Measurements from ENCODE around the gene LGR6. TPM values are rescaled to one million over a fixed set of nuclear protein-coding genes. Genes with fewer than 3 reads are reported as not detected.

Gene LGR6
- polyA plus RNA-seq, 4 donors, result 0.71 to 1.4 (median 0.95) TPM

DNA sequence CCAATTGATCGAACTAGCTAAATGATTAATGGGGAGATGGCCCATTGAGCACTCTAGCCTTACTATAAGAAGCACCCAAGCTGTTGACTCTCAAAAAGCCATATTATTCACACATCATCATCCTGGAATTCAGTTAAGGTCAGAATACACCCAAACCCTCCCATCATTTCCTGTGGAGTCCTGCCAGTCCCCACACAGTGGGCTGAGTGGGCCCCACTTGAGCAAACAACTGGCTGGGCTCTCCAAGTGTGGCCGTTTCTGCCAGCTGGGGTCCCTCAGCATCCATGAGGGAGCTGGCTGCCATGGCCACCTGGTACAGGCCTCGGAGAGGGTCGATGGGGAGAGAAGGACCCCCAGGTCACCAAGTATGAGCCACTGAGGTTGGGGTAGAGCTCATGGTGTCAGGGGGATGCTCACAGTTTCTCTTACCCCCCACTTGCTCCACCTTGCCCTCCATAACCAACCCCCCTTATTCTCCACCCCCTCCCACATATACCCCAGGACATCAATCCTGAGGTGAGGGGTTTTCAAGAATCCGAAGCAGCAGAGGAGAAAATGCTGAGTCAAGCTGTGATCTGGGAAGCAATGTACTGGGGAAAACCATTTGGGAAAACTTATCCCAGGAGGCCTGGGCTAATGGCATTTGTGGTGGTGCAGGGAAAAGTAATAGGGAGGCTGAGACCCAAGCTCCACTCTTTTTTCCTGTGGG is 87.9 kb downstream of the LGR6 start:
- DNase-seq (ENCODE audit: low read depth in 4 of 4, low spot score in 2 of 4), result no peak

DNA sequence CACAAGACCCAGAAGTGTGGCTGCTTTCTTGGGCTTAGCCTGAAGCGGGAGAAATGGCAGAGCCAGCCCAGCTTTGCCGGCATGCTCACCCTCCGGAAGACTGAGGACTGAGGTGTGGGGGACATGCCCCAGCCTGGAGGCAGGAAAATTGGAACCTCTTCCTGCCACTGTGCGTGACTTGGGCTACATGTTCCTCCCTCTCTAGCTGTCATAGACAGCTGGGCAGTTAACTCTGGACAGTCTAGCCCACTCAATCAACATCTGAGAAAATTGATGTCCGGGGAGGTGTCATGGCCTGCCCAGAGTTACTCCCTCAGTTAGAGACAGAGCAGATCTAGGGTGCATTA is 88.4 kb downstream of the LGR6 start:
- no peak for DNase-seq (ENCODE audit: low read depth in 4 of 4, low spot score in 2 of 4)

DNA sequence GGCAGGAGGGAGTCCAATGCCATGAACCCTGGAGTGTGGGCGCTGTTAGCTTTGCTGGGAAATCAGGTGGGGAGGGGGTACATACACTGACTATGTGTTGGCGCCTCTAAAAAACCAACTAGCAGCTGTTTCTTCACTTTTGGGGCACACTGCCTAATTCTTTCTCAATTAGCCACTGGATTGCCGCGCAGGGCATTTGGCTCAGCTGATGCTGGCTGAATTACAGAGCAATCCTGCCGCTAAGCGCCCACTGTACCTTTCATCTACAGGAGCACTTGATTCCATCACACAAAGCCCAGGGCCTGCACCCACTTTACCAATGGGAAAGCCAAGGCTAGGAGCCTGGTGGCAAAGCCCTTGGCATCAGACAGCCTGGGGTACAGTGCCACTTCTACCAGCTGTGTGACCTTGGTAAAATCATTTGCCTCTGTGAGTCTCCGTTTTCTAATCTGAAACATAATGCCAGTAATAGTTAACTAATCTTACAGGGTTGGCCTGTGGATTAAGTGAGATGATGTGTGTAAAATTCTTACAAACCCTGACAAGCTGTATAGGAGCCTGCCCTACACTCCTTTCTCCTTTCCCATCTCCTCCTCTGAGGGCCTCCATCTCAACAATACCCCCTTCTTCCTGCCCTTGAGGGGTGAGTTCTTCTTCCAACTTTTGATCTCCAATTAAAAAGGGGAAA is 89.1 kb downstream of the LGR6 start:
- DNase-seq (ENCODE audit: low read depth in 4 of 4, low spot score in 2 of 4), result no peak

DNA sequence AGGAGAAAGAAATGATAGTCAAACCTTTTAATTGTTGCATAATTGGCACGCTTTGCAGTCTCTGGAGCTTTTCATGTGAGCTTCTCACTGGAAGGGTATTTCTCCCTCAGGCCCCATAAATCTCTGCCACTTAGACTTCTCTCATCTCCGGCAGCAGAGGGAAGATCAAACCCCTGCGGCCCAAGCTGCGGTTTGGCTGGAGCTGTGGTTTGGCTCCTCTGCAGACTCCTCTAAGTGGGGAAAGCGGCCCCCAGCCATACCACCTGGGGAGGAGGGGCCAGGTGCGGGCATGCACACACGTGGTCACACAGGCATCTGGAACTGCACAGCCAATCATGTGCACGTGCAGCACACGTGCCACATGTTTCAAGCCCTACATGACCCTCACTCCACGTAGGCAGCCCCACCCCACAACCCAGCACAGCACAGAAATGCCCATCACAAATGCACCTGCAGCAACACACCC is 89.8 kb downstream of the LGR6 start:
- peak in 1 of 4 donors; percentile 25 for DNase-seq (ENCODE audit: low read depth in 4 of 4, low spot score in 2 of 4)

DNA sequence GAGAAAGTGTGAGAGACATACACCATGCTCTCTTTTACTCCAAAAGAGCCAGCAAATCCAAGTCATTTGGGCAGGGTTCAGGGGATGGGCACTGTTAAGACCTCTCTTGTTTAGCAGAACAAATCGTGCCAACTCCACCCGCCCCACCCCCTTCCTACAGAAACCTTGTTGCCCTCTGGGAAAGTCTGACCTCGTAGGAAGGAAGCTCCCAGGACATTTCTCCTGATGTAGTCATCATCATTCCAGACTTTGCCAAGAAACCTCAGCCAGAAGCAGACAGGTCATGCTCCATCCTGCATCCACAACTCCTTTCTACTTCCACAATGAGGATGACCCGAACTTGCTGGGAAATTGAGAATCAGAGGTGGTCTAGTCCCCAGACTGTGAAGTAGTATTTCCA is 90.4 kb downstream of the LGR6 start:
- no peak for DNase-seq (ENCODE audit: low read depth in 4 of 4, low spot score in 2 of 4)

DNA sequence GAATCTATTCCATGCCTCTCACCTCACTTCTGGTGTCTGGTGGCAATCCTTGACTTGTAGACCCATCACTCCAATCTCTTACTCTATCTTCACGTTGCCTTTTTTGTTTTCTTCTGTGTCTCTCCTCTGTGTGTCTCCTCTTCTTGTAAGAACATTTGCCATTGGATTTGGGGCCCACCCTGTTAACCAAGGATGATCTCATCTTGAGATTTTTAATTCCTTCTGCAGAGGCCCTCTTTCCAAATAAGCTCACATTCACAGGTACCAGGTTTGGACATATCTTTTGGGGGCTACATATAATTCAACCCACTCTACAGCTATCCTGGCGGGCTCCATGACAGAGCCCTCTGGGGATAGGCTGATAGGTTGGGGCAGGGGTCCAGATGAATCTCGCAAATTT is 92.3 kb downstream of the LGR6 start:
- DNase-seq (ENCODE audit: low read depth in 4 of 4, low spot score in 2 of 4), result no peak

DNA sequence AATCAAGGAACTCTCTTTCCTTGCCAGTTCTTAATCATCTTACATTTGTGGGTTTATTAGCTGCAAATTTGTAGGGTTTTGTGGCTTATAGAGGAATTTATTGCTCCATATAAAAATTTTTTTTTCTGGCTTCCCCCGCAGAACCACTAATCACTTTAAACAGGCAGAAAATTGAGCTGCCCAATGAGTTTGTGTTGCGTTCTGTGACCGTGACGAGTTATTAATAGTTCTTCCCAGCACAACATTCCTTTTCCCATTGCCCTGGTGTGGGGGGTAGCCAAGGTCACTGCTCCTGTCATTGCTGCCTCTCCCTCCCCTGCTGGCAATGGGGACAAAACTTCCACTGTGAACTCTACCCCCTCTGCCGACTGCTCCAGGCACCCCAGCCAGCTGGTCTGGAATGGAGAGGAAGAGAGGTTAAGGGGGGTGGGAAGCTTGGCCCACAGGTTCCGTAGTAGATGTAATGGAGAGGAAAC is 93.1 kb downstream of the LGR6 start:
- DNase-seq (ENCODE audit: low read depth in 4 of 4, low spot score in 2 of 4), result peak in 1 of 4 donors; percentile 36

DNA sequence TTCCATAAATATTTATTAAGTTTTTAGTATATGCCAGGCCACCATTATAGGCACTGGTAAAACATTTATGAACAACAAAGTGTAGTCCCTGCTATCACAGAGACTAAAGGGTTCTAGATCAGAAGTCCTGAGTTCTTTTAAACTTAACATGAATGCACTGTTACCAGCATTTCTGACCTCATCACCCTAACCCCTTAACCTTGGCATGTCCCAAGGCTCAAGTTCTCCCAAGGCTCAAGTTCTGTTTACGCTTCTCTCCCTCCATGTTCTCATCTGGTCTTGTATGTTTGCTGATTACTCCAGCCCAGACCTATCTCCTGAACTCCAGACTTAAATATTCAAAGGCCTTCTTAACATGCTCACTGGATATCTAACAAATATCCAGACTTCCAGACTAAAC is 93.6 kb downstream of the LGR6 start:
- no peak for DNase-seq (ENCODE audit: low read depth in 4 of 4, low spot score in 2 of 4)

DNA sequence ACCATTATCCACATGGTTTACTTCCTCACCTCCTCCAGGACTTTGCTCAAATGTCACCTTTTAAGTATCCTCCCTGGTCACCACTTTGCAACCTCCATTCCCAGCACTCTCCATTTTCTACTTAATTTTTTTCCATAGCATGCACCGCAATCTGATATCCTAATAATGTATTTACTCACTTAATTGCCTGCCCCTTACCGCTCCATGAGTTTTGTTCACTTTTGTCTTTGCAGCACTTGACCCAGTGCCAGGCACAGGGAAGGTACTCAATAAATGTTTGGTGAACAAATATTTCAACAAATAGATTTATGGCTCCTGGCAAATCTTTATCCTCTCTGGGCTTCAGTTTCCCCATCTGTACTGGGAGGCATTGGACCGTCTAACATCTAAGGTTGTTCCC is 94.6 kb downstream of the LGR6 start:
- no peak for DNase-seq (ENCODE audit: low read depth in 4 of 4, low spot score in 2 of 4)

DNA sequence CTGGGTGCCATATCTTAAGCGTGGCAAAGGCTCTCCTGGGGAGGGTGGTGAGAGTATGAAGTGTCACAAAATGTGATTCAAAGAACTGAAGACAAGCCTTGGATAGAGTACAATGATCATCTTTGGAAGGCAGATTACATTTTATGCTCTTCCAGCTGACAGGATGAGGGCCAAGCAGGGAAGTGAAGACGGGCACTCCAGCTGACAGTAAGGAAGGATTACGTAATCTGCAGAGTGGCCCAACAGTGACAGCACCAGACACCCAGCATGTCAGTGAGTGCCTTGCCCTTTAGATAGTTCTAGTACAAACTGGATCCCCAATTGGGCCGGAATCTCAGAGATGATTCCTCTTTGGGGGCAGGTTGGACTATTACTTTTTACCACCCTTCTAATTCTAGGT is 95.4 kb downstream of the LGR6 start:
- no peak for DNase-seq (ENCODE audit: low read depth in 4 of 4, low spot score in 2 of 4)

DNA sequence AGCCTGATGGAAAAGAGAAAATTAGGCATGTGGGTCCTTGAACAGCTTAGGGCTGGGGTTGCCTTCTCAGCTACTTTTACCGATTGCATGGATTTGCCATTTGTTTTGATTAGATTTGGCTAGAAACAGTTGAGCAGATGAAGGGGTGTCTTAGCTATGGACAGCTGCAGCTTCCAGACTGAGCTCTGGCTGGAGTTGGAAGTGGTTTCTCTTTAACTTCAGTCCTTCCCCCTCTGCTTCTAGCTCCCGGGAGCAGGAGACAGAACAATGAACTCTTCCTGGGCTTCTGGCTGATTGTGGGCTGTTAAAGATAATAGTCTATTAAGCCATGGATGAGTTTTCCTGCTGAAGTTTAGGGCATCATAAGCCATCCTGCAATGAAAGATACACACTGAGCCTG is 97.4 kb downstream of the LGR6 start:
- no peak for DNase-seq (ENCODE audit: low read depth in 4 of 4, low spot score in 2 of 4)

DNA sequence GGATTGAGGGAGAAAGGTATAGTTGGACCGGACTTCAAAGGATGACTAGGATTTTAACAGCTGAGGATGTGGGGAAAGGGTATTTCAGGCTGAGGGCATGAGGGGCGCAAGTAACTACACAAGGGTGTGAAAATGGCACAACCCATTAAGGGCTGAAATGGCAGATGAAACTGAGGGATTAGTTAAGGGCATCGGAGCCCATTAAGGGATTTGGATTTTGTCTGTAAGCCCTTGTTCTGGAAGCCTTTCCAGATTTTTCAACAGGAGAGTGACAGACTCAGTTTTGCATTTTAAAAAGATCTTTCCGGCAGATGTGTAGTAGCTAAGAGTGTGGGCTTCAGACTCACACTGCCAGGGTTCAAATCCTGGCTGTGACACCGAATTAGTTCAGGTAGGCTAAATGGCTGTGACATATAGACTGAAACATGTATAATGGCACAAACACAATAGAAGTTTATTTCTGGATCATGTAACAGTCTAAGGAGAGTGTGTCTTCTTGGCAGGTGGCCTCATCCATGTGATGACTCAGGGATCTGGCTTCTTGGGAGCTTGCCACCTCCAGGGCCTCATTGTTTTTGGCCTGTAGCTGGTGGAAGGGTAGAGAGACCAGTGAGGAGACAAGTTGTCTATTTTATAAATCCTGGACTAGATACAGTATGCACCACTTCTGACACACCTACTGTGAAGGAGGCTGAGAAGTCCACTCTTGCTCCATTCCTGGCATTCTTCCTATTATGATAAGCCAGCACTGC is 98.5 kb downstream of the LGR6 start:
- no peak for DNase-seq (ENCODE audit: low read depth in 4 of 4, low spot score in 2 of 4)

DNA sequence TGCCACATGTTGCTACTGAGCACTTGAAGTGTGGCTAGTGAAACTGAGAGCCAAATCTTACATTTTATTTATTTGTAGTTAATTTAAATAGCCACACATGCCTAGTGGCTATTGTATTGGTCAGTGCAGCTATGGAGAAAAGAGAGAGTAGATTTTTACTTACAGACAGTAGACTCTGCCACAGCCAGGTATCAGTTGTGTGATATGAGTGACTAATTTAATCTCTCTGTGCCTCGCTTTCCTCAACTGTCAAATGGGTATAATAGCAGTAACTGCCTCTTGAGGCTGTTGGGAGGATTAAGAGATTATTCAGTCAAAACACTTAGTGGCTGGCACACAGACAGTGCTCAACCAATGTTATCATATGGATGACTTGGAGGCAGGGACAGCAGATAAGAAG is 99.2 kb downstream of the LGR6 start:
- no peak for DNase-seq (ENCODE audit: low read depth in 4 of 4, low spot score in 2 of 4)

DNA sequence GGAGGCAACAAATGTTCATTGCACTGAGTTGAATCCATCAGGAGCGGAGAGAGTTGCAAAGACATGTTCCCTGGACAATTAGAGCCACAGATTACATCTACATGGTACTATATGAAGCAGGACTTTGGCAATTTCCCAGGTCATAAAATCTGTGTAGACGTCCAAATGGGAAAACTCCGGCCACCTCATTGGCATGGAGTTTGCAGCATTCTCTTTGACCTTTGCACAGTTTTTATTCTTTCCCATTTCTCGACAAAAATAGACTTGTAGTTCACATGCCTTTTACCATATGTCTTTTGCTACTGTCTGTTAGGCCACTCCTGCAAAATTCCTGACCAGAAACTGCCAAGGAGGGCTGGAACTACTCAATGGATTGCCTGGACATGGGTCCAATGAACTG is 100.0 kb downstream of the LGR6 start:
- DNase-seq (ENCODE audit: low read depth in 4 of 4, low spot score in 2 of 4), result no peak

DNA sequence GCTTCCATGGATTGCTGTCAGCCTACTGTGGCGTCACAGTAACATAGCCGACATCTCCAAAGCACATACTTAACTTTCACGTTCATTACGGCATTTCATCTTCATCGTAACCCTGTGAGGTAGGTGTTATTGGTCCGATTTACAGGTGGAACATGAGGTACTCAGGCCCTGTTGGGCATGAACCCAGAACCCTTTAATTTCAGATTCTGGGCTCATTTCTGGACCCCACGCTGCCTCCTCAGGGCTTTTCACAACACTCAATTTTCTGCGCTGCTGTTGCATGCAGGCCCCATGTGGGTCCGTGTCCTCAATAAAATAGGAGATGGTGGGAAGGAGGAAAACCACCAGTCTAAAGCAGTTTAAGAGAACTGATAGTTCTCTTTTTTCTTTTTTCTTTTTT is 108.6 kb downstream of the LGR6 start:
- DNase-seq (ENCODE audit: low read depth in 4 of 4, low spot score in 2 of 4), result no peak

DNA sequence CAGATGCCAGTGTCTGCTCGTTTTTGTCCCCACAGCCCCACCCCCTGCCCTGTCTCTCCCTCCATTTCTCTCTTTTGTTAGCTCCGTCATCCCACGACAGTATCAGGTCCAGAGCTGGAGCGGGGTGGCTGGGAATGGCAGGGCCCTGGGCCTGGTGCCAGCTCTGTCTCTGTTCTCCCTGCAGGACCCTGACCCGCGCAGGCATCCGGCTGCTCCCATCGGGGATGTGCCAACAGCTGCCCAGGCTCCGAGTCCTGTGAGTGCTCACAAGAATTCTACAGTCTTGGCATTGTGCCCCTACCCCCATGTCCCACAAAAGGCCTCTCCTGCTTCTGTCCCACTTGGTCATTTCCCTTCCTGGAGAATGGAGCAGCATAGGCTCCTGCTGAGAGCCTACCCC is 110.8 kb downstream of the LGR6 start:
- DNase-seq (ENCODE audit: low read depth in 4 of 4, low spot score in 2 of 4), result no peak

DNA sequence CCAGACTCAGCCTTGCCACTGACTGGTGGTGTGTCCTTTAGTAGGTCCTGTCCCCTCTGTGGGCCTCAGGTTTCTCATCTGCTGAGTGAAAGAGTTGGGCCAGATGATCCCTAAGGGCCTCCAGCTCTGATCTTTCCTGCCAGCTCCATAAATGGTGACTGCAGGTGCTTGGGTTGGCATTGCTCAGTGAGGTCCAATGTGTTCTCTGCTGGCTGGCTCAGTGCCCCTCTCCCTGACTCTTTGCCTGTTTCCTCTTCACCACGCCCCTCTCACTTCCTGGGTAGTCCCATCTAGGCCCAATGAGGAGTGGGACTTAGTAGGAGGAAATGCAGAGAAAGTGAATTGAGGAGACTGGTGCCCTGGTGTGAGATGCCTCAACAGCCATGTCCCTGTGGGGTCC is 111.6 kb downstream of the LGR6 start:
- DNase-seq (ENCODE audit: low read depth in 4 of 4, low spot score in 2 of 4), result no peak

DNA sequence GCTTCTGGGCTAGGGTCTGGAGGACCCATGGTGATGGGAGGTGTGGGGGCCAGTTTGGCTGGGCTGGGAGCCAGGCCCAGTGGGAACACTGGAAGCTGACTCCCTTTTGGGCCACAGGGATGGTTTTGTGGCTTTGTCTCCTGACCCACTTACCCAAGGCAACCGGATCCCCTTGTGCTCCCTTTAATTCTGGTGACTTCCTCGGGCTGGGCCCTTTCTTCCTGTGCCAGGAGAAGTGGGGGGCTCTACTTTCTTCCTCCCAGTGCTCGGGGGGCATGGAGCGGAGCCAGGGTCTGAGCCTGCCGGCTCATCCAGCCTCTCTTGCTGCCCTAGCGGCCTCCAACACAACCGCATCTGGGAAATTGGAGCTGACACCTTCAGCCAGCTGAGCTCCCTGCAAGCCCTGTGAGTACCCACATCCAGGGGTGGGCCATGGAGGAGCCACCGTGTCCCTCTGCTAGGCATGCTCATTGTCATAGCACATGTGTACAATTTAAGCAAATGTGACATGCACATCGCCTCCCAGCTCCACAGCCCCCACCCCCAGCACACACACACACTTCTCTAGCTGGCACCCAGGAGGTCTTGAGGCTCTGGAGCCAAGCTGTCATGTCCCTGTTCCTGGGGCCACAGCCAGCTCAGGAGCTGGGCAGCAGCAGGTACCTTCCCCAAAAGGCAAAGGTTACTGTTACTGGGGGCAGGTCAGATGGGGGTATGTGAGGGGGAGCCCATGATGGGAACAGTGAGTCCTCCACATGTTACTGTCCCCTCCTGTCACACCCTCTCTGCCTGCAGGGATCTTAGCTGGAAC is 113.1 kb downstream of the LGR6 start:
- no peak for DNase-seq (ENCODE audit: low read depth in 4 of 4, low spot score in 2 of 4)

DNA sequence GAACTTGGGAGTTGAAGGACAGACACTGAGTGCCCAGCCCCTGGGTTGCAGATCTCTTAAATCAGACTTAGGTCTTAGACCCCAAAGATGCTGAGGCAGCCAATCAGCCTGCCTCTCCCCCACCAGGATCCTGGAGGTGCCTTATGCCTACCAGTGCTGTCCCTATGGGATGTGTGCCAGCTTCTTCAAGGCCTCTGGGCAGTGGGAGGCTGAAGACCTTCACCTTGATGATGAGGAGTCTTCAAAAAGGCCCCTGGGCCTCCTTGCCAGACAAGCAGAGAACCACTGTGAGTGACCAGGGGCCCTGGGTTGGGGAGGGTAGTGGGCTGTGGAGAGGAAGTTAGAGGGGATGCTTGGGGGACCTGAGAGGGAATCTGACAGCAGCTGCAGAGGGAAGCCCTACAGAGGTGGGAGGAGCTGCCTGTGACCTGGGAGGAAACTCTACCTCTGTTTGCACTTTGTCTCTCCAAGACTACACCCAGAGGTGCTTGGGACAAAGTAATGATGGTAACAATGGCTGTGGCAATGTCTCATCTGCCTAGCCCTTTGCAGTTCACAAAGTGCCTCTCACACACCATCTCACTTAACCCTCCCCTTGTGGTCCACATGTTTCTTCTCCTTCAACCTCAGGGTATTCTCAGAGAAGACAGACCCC is 116.6 kb downstream of the LGR6 start:
- DNase-seq (ENCODE audit: low read depth in 4 of 4, low spot score in 2 of 4), result no peak

DNA sequence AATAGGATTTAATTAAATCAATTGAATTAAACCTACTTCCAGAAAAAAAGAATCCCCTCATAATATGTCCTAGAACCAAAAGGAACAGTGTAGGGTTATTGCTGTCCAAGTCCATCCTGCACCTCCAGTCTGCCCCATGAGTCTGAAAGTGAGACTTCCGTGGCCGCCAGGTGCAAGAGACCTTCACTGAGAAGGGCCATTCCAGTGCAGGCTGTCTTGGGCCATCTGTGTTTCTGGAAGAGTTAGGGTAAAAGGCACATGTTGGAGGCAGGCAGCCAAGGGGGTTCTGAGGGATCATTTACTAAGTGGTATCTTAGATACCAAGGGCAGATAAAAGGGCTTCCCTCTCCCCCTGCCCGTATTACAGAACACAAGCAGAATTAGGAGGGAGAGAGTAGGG is 117.1 kb downstream of the LGR6 start:
- DNase-seq (ENCODE audit: low read depth in 4 of 4, low spot score in 2 of 4), result no peak

Measured in left renal cortex interstitium (tissue), 4 donors.